NCI-H524 (cell line): ENCODE measurements around the gene NAMPT.
"Not testable (repeated sequence)": the region's sequence is repeated elsewhere in the genome, so short reads cannot be mapped to it uniquely, and the experiment has no call there.

ENCODE experiments used
- DNase-seq, 2 experiments: peaks; one replicate each; lab custom pipeline; 2025; lab: John Stamatoyannopoulos, UW

The NAMPT gene

GRCh38 chr7:106231856-106232490 lies 52.8 kb downstream of the NAMPT start:
- DNase-seq, result no peak

- no peak for DNase-seq
Measured at GRCh38 chr7:106225856-106226255, 58.9 kb downstream of the NAMPT start.

GRCh38 chr7:106224797-106225196 lies 60.0 kb downstream of the NAMPT start:
- DNase-seq, result no peak

- no peak for DNase-seq
Measured at GRCh38 chr7:106223156-106223555, 61.6 kb downstream of the NAMPT start.

GRCh38 chr7:106222545-106222944 lies 62.2 kb downstream of the NAMPT start:
- no peak for DNase-seq

GRCh38 chr7:106220307-106220706 lies 64.5 kb downstream of the NAMPT start:
- no peak for DNase-seq

GRCh38 chr7:106219170-106219569 lies 65.6 kb downstream of the NAMPT start:
- DNase-seq, result no peak

- no peak for DNase-seq
Measured at GRCh38 chr7:106218546-106218945, 66.2 kb downstream of the NAMPT start.

- DNase-seq, result no peak
Measured at GRCh38 chr7:106216923-106217542, 67.8 kb downstream of the NAMPT start.

GRCh38 chr7:106216517-106216922 lies 68.3 kb downstream of the NAMPT start:
- DNase-seq, result no peak

- no peak for DNase-seq
Measured at GRCh38 chr7:106215868-106216516, 68.8 kb downstream of the NAMPT start.

- not testable (repeated sequence) for DNase-seq
Measured at GRCh38 chr7:106208944-106209343, 75.8 kb downstream of the NAMPT start.

- DNase-seq, result no peak
Measured at GRCh38 chr7:106206826-106207541, 77.8 kb downstream of the NAMPT start.

- DNase-seq, result no peak
Measured at GRCh38 chr7:106205621-106206222, 79.1 kb downstream of the NAMPT start.

GRCh38 chr7:106203473-106203872 lies 81.3 kb downstream of the NAMPT start:
- DNase-seq, result no peak

GRCh38 chr7:106201164-106201563 lies 83.6 kb downstream of the NAMPT start:
- DNase-seq, result no peak

- DNase-seq, result no peak
Measured at GRCh38 chr7:106199813-106200364, 84.9 kb downstream of the NAMPT start.

GRCh38 chr7:106199024-106199423 lies 85.8 kb downstream of the NAMPT start:
- no peak for DNase-seq
